ENCODE measurements around the gene NUMBL. TPM values are rescaled to one million over a fixed set of nuclear protein-coding genes. Genes with fewer than 3 reads are reported as not detected.
"Not testable (repeated sequence)": the region's sequence is repeated elsewhere in the genome, so short reads cannot be mapped to it uniquely, and the experiment has no call there.

The NUMBL gene
- total RNA-seq, 1 experiment from 2014 or later, result 38.4 TPM

DNA sequence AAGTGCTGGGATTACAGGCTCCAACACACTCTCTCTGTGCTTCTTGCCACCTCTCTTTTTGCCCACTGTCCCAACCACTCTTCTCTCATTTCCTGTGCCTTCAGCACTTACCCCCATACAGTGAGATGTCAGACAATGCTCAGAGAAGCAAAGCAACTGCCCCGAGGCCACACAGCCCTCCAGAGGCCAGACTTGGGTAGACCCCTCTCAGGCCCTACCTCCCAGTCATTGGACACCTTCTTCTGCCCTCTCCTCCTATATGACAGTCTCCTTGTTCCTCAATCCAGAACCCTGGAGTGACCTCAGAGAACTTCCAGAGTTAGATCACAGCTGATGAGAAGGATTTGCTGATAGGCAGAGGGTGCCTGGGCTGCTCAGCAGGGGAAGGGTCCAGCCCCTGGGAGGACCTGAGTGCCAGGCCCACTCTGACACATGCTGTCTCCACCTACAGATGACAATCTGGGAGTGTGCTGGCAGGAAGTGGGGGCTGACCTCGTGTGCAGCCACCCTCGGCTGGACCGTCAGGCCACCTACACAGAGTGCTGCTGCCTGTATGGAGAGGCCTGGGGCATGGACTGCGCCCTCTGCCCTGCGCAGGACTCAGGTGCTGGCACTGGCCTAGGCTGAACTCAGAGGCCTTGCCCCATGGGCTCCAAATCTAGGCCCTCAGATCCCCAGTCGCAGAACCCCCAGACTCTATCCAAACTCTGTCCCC is 64.9 kb downstream of the NUMBL start:
- intact Hi-C loops (cut with micrococcal nuclease; ENCODE audit: unreplicated experiment), result no loop called here
- no peaks in the 10 kb centered on the region for H3K27me3 ChIP-seq (replicated peaks; ENCODE audit: insufficient read depth, low read depth, low read length, poor library complexity)
- H3K4me3 ChIP-seq (ENCODE audit: low read depth, low read length, poor library complexity, severe bottlenecking), result no peak overlapping the region
- DNase-seq (ENCODE audit: low spot score), result no peak
- CTCF ChIA-PET, result no interaction called here
- no TSS peak for BruUV-seq (replicated peaks)
- no peaks in the 10 kb centered on the region for H3K9me3 ChIP-seq (ENCODE audit: low read depth, low read length, poor library complexity, severe bottlenecking)
- H3K4me1 ChIP-seq (ENCODE audit: insufficient read depth, low read length, poor library complexity, severe bottlenecking), result peaks cover 10% of the 10 kb centered on the region
- peaks cover 64% of the 10 kb centered on the region for H3K36me3 ChIP-seq (ENCODE audit: insufficient read depth, low read length, poor library complexity, severe bottlenecking)
- TF ChIP-seq, protein P1, sequence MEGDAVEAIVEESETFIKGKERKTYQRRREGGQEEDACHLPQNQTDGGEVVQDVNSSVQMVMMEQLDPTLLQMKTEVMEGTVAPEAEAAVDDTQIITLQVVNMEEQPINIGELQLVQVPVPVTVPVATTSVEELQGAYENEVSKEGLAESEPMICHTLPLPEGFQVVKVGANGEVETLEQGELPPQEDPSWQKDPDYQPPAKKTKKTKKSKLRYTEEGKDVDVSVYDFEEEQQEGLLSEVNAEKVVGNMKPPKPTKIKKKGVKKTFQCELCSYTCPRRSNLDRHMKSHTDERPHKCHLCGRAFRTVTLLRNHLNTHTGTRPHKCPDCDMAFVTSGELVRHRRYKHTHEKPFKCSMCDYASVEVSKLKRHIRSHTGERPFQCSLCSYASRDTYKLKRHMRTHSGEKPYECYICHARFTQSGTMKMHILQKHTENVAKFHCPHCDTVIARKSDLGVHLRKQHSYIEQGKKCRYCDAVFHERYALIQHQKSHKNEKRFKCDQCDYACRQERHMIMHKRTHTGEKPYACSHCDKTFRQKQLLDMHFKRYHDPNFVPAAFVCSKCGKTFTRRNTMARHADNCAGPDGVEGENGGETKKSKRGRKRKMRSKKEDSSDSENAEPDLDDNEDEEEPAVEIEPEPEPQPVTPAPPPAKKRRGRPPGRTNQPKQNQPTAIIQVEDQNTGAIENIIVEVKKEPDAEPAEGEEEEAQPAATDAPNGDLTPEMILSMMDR (conservative IDR thresholded peaks at IDR 0.05; ENCODE audit: low read depth, low read length), result no peak
- TF ChIP-seq EZH2 (IDR thresholded peaks at IDR 0.05; ENCODE audit: borderline replicate concordance, low read depth, low read length, poor library complexity, severe bottlenecking), result no peak
- no peak overlapping the region for H3K27ac ChIP-seq (ENCODE audit: low read depth, low read length, poor library complexity, severe bottlenecking)
- POLR2A ChIA-PET (ENCODE audit: low non-redundant PET), result no interaction called here

DNA sequence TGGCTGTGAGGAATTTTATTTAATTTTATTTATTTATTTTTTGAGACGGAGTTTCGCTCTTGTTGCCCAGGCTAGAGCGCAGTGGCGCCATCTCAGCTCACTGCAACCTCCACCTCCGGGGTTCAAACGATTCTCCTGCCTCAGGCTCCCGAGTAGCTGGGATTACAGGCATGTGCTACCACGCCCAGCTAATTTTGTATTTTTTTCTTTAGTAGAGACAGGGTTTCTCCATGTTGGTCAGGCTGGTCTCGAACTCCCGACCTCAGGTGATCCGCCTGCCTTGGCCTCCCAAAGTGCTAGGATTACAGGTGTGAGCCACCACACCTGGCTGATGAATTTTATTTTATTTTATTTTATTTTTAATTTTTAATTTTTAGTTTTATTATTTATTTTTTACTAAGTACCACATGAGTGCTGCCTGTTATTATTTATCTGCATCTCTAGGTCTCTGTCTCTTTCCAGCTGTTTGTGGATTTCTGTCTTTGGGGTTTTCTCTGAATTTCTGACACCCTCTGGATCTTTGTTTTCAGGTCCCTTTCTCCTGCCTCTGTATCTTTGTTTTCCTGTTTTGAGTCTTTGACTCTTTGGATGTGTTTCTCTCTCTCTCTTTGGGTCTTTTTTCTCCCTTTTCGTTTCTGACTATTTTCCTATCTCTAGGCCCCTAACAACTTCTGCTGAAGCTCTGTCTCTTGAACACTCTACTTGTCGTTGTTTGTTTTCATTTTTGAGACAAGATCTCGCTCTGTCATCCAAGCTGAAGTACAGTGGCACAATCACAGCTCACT is 65.9 kb downstream of the NUMBL start:
- H3K4me1 ChIP-seq (ENCODE audit: insufficient read depth, low read length, poor library complexity, severe bottlenecking), result peaks cover 10% of the 10 kb centered on the region
- BruUV-seq (replicated peaks); POLR2A ChIA-PET (ENCODE audit: low non-redundant PET); intact Hi-C loops (cut with micrococcal nuclease; ENCODE audit: unreplicated experiment); CTCF ChIA-PET; DNase-seq (ENCODE audit: low spot score); H3K4me3 ChIP-seq (ENCODE audit: low read depth, low read length, poor library complexity, severe bottlenecking); H3K9me3 ChIP-seq (ENCODE audit: low read depth, low read length, poor library complexity, severe bottlenecking); H3K27me3 ChIP-seq (replicated peaks; ENCODE audit: insufficient read depth, low read depth, low read length, poor library complexity); H3K27ac ChIP-seq (ENCODE audit: low read depth, low read length, poor library complexity, severe bottlenecking): not testable (repeated sequence)
- H3K36me3 ChIP-seq (ENCODE audit: insufficient read depth, low read length, poor library complexity, severe bottlenecking), result peaks cover 66% of the 10 kb centered on the region

DNA sequence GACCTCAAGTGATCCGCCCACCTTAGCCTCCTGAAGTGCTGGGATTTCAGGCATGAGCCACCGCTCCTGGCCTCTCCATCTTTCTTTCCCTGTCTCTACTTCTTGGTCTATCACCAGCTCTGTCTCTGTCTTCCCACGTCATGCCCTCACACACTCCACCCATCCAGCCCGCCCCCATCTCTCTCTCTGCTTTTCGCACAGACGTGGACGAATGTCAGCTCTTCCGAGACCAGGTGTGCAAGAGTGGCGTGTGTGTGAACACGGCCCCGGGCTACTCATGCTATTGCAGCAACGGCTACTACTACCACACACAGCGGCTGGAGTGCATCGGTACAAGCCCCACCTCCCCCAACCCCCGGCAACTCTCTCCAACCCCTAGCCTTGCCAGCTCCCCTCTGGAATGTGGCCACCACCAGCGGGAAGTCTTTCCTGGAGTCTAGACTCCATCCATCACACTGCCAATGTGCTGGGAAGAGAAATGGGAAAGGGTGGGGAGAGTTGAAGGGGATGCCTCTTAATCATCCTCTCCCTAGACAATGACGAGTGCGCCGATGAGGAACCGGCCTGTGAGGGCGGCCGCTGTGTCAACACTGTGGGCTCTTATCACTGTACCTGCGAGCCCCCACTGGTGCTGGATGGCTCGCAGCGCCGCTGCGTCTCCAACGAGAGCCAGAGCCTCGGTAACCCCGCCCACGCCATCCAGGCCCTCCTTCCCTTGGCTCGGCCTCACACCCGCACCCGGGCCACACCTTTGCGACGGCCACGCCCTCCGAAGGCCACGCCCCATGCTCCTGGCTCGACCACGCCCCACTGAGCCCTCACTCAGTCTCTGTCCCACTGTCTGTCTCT is 66.8 kb downstream of the NUMBL start:
- DNase-seq (ENCODE audit: low spot score), result peak; percentile 90
- POLR2A ChIA-PET (ENCODE audit: low non-redundant PET), result no interaction called here

More for the DNA sequence above, 66.8 kb downstream of the NUMBL start:
- BruUV-seq (replicated peaks), result no TSS peak
- Histone ChIP-seq H3K4me1 (ENCODE audit: insufficient read depth, low read length, poor library complexity, severe bottlenecking) (peaks cover 10% of the 10 kb centered on the region), H3K27me3 (replicated peaks; ENCODE audit: insufficient read depth, low read depth, low read length, poor library complexity) (no peaks in the 10 kb centered on the region), H3K9me3 (ENCODE audit: low read depth, low read length, poor library complexity, severe bottlenecking) (no peaks in the 10 kb centered on the region), H3K36me3 (ENCODE audit: insufficient read depth, low read length, poor library complexity, severe bottlenecking) (peaks cover 69% of the 10 kb centered on the region), H3K27ac (ENCODE audit: low read depth, low read length, poor library complexity, severe bottlenecking) (peak overlapping the region; percentile 5), H3K4me3 (ENCODE audit: low read depth, low read length, poor library complexity, severe bottlenecking) (no peak overlapping the region)
- TF ChIP-seq EZH2 (IDR thresholded peaks at IDR 0.05; ENCODE audit: borderline replicate concordance, low read depth, low read length, poor library complexity, severe bottlenecking), result no peak
- TF ChIP-seq, protein P1 (conservative IDR thresholded peaks at IDR 0.05; ENCODE audit: low read depth, low read length), result no peak
- intact Hi-C loops (cut with micrococcal nuclease; ENCODE audit: unreplicated experiment), result no loop called here
- CTCF ChIA-PET, result no interaction called here
